ENCODE data around the gene FUZ. TPM values are rescaled to one million over a fixed set of nuclear protein-coding genes. Genes with fewer than 3 reads are reported as not detected.

The FUZ gene
- total and polyA plus RNA-seq, 4 donors, result 18.4 to 36.8 (median 30.2) TPM

DNA sequence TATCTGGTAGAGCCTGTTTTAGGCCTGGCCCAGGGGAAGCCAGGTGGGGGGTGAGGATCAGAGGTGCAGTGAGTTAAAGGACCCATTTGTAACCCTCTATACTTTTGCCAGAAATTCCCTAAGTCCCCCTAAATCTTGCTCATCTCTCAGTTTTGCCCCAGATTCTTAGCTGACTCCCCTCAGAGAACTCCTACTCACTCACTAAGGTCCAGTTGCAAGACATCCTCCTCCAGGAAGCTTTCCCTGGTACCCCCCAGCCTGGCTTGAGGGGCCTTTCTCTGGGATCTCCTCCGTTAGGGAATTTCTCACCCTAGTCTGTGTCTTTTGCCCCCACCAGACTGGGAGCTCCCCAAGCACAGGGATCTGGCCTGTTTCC lies 51.9 kb downstream of the FUZ start:
- ATAC-seq (ENCODE audit: insufficient read depth, low FRiP score) (no peak), DNase-seq (no peak)
- Histone ChIP-seq H3K27ac (ENCODE audit: low read depth in 1 of 2, low read length in 1 of 2) (peak overlapping the region in 1 of 2 donors; percentile 44), H3K9me3 (ENCODE audit: control insufficient read depth in 4 of 4, insufficient read depth in 3 of 4, low read length in 3 of 4) (peaks cover 0 to under 1% (median 0%) of the 10 kb centered on the region in 4 donors), H3K27me3 (ENCODE audit: control insufficient read depth in 3 of 3, insufficient read depth in 3 of 3, low read length in 2 of 3) (no peaks in the 10 kb centered on the region), H3K36me3 (ENCODE audit: control insufficient read depth in 4 of 4, insufficient read depth in 4 of 4, low read length in 4 of 4) (no peaks in the 10 kb centered on the region), H3K4me3 (no peak overlapping the region), H3K4me1 (ENCODE audit: control insufficient read depth in 5 of 5, insufficient read depth in 5 of 5, low read length in 5 of 5) (peaks cover 0 to 15% (median 0%) of the 10 kb centered on the region in 5 donors), H3K9ac (ENCODE audit: insufficient read depth in 1 of 2, low read length in 2 of 2) (peak overlapping the region in 1 of 2 donors; percentile 27)
- TF ChIP-seq, protein P1, sequence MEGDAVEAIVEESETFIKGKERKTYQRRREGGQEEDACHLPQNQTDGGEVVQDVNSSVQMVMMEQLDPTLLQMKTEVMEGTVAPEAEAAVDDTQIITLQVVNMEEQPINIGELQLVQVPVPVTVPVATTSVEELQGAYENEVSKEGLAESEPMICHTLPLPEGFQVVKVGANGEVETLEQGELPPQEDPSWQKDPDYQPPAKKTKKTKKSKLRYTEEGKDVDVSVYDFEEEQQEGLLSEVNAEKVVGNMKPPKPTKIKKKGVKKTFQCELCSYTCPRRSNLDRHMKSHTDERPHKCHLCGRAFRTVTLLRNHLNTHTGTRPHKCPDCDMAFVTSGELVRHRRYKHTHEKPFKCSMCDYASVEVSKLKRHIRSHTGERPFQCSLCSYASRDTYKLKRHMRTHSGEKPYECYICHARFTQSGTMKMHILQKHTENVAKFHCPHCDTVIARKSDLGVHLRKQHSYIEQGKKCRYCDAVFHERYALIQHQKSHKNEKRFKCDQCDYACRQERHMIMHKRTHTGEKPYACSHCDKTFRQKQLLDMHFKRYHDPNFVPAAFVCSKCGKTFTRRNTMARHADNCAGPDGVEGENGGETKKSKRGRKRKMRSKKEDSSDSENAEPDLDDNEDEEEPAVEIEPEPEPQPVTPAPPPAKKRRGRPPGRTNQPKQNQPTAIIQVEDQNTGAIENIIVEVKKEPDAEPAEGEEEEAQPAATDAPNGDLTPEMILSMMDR (IDR thresholded peaks at IDR 0.05; ENCODE audit: control extremely low read depth, extremely low read depth), result no peak
- WGBS, 2 donors, result 89% methylated on average over 1 of the region's 1 CpG

DNA sequence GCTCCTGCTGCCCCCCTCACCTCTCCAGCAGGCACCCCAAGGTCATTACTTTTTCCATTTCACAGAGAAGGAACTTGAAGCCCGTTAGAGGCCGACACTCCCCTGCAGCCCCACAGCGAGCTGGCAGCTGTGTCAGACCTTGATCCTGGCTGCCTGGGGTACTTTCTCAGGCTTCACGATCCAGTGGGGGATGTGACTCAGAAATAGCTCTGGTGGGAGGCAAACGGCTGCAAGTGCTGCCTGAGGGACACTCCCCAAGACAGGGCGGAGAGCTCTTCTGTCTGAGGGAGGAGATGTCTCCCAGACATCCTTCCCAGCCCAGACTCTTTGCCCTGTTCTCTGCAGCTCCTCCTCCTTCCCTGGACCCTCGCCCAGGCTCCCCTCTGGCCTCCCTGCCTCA lies 54.8 kb downstream of the FUZ start:
- no peak overlapping the region for H3K9ac ChIP-seq (ENCODE audit: insufficient read depth in 1 of 2, low read length in 2 of 2)
- TF ChIP-seq, protein P1 (IDR thresholded peaks at IDR 0.05; ENCODE audit: control extremely low read depth, extremely low read depth), result no peak
- peaks cover 0 to 7% (median 0%) of the 10 kb centered on the region in 5 donors for H3K4me1 ChIP-seq (ENCODE audit: control insufficient read depth in 5 of 5, insufficient read depth in 5 of 5, low read length in 5 of 5)
- no peak for DNase-seq
- ATAC-seq (ENCODE audit: insufficient read depth, low FRiP score), result no peak
- H3K36me3 ChIP-seq (ENCODE audit: control insufficient read depth in 4 of 4, insufficient read depth in 4 of 4, low read length in 4 of 4), result no peaks in the 10 kb centered on the region
- no peaks in the 10 kb centered on the region for H3K27me3 ChIP-seq (ENCODE audit: control insufficient read depth in 3 of 3, insufficient read depth in 3 of 3, low read length in 2 of 3)
- 43 to 55% methylated on average over 7 of the region's 7 CpGs for WGBS, 2 donors
- H3K27ac ChIP-seq (ENCODE audit: low read depth in 1 of 2, low read length in 1 of 2), result no peak overlapping the region
- no peak overlapping the region for H3K4me3 ChIP-seq
- peaks cover 0 to 3% (median 0%) of the 10 kb centered on the region in 4 donors for H3K9me3 ChIP-seq (ENCODE audit: control insufficient read depth in 4 of 4, insufficient read depth in 3 of 4, low read length in 3 of 4)

Small RNA genes within 50 kb of the gene (small RNA-seq; reads per million reads assigned to genes)
- not detected for gene MIR4749 (ENCODE audit: low replicate concordance)
- not detected for gene MIR6799 (ENCODE audit: low replicate concordance)
- gene RNU6-841P (ENCODE audit: low replicate concordance), result not detected

Other genes starting within 250 kb of the FUZ start
- 10 to 100 TPM; 40.9 to 48.1 TPM for gene NOSIP, start 232.7 kb downstream of the FUZ start, total RNA-seq
- 10 to 100 TPM; 77.1 to 84.2 TPM for gene NOSIP, start 232.7 kb downstream of the FUZ start, polyA plus RNA-seq
- gene PRRG2, start 232.0 kb downstream of the FUZ start, total RNA-seq, result 10 to 100 TPM in 1 of 2 donors, 1 to 10 TPM in 1; 5.1 to 11.7 TPM
- 10 to 100 TPM in 1 of 2 donors, 1 to 10 TPM in 1; 9.0 to 10.5 TPM for gene PRRG2, start 232.0 kb downstream of the FUZ start, polyA plus RNA-seq
- gene PRR12, start 222.1 kb downstream of the FUZ start, total RNA-seq, result 10 to 100 TPM; 18.0 to 32.4 TPM
- gene PRR12, start 222.1 kb downstream of the FUZ start, polyA plus RNA-seq, result 10 to 100 TPM in 1 of 2 donors, 1 to 10 TPM in 1; 7.6 to 15.5 TPM
- gene RRAS, start 173.1 kb downstream of the FUZ start, total RNA-seq, result 10 to 100 TPM; 26.3 to 71.6 TPM
- gene RRAS, start 173.1 kb downstream of the FUZ start, polyA plus RNA-seq, result 100 to 1,000 TPM; 140 to 180 TPM
- gene SCAF1, start 171.1 kb downstream of the FUZ start, total RNA-seq, result 10 to 100 TPM; 22.5 to 80.2 TPM
- gene SCAF1, start 171.1 kb downstream of the FUZ start, polyA plus RNA-seq, result 10 to 100 TPM; 24.3 to 26.7 TPM
- 10 to 100 TPM; 52.8 to 97.3 TPM for gene IRF3, start 147.4 kb downstream of the FUZ start, total RNA-seq
- gene IRF3, start 147.4 kb downstream of the FUZ start, polyA plus RNA-seq, result 10 to 100 TPM; 70.7 to 92.2 TPM
- 10 to 100 TPM in 1 of 2 donors, 1 to 10 TPM in 1; 3.5 to 26.1 TPM for gene BCL2L12, start 147.4 kb downstream of the FUZ start, total RNA-seq
- gene BCL2L12, start 147.4 kb downstream of the FUZ start, polyA plus RNA-seq, result 10 to 100 TPM; 18.3 to 23.5 TPM
- 100 to 1,000 TPM; 124 to 130 TPM for gene PRMT1, start 136.0 kb downstream of the FUZ start, total RNA-seq
- 100 to 1,000 TPM; 122 to 254 TPM for gene PRMT1, start 136.0 kb downstream of the FUZ start, polyA plus RNA-seq
- gene ADM5, start 123.7 kb downstream of the FUZ start, total RNA-seq, result 1 to 10 TPM in 1 of 2 donors, under 1 TPM in 1; 0.60 to 4.2 TPM
- 1 to 10 TPM; 2.5 to 3.5 TPM for gene ADM5, start 123.7 kb downstream of the FUZ start, polyA plus RNA-seq
- 1 to 10 TPM; 3.6 to 5.9 TPM for gene CPT1C, start 122.2 kb downstream of the FUZ start, total RNA-seq
- 1 to 10 TPM; 2.7 to 3.4 TPM for gene CPT1C, start 122.2 kb downstream of the FUZ start, polyA plus RNA-seq
- gene TSKS, start 50.0 kb downstream of the FUZ start, total RNA-seq, result under 1 TPM; 0.23 to 0.83 TPM
- under 1 TPM; 0.56 to 0.65 TPM for gene TSKS, start 50.0 kb downstream of the FUZ start, polyA plus RNA-seq
- 10 to 100 TPM; 44.9 to 87.2 TPM for gene AP2A1, start 46.3 kb downstream of the FUZ start, total RNA-seq
- gene AP2A1, start 46.3 kb downstream of the FUZ start, polyA plus RNA-seq, result 10 to 100 TPM; 31.5 to 64.0 TPM
- 10 to 100 TPM; 43.6 to 75.2 TPM for gene MED25, start 5.0 kb upstream of the FUZ start, total RNA-seq
- gene MED25, start 5.0 kb upstream of the FUZ start, polyA plus RNA-seq, result 10 to 100 TPM; 42.6 to 52.6 TPM
- gene PTOV1, start 37.9 kb upstream of the FUZ start, total RNA-seq, result 100 to 1,000 TPM in 1 of 2 donors, 10 to 100 TPM in 1; 77.4 to 115 TPM
- 100 to 1,000 TPM in 1 of 2 donors, 10 to 100 TPM in 1; 62.9 to 101 TPM for gene PTOV1, start 37.9 kb upstream of the FUZ start, polyA plus RNA-seq
- gene PNKP, start 54.3 kb upstream of the FUZ start, total RNA-seq, result 100 to 1,000 TPM in 1 of 2 donors, 10 to 100 TPM in 1; 44.7 to 120 TPM
- 10 to 100 TPM; 53.3 to 75.1 TPM for gene PNKP, start 54.3 kb upstream of the FUZ start, polyA plus RNA-seq
- 10 to 100 TPM in 1 of 2 donors, 1 to 10 TPM in 1; 6.7 to 39.5 TPM for gene AKT1S1, start 64.1 kb upstream of the FUZ start, total RNA-seq
- 10 to 100 TPM; 32.2 to 46.4 TPM for gene AKT1S1, start 64.1 kb upstream of the FUZ start, polyA plus RNA-seq
- gene TBC1D17, start 64.4 kb upstream of the FUZ start, total RNA-seq, result 10 to 100 TPM; 23.3 to 52.9 TPM
- gene TBC1D17, start 64.4 kb upstream of the FUZ start, polyA plus RNA-seq, result 10 to 100 TPM; 27.6 to 37.1 TPM
- gene IL4I1, start 83.6 kb upstream of the FUZ start, total RNA-seq, result 1 to 10 TPM; 3.6 to 3.7 TPM
- 10 to 100 TPM in 1 of 2 donors, 1 to 10 TPM in 1; 3.8 to 21.2 TPM for gene IL4I1, start 83.6 kb upstream of the FUZ start, polyA plus RNA-seq
- 10 to 100 TPM in 1 of 2 donors, 1 to 10 TPM in 1; 7.0 to 31.3 TPM for gene ATF5, start 115.9 kb upstream of the FUZ start, total RNA-seq
- gene ATF5, start 115.9 kb upstream of the FUZ start, polyA plus RNA-seq, result 10 to 100 TPM; 36.5 to 49.1 TPM
- 10 to 100 TPM; 37.4 to 38.5 TPM for gene NUP62, start 116.2 kb upstream of the FUZ start, total RNA-seq
- 10 to 100 TPM; 16.2 to 45.9 TPM for gene NUP62, start 116.2 kb upstream of the FUZ start, polyA plus RNA-seq
- 1 to 10 TPM; 1.5 to 6.5 TPM for gene SIGLEC11, start 147.9 kb upstream of the FUZ start, total RNA-seq
- gene SIGLEC11, start 147.9 kb upstream of the FUZ start, polyA plus RNA-seq, result 1 to 10 TPM; 1.3 to 5.0 TPM
- gene VRK3, start 212.1 kb upstream of the FUZ start, total RNA-seq, result 10 to 100 TPM; 33.3 to 48.0 TPM
- gene VRK3, start 212.1 kb upstream of the FUZ start, polyA plus RNA-seq, result 10 to 100 TPM; 15.7 to 35.4 TPM
- gene ZNF473, start 212.7 kb upstream of the FUZ start, total RNA-seq, result 10 to 100 TPM in 1 of 2 donors, 1 to 10 TPM in 1; 9.2 to 10.4 TPM
- 1 to 10 TPM; 2.8 to 3.9 TPM for gene ZNF473, start 212.7 kb upstream of the FUZ start, polyA plus RNA-seq